Measurements from ENCODE around the gene EPOP. TPM values are rescaled to one million over a fixed set of nuclear protein-coding genes. Genes with fewer than 3 reads are reported as not detected.
A peak's percentile ranks its signal among the peaks of the same experiment; 100 is the strongest.

The EPOP gene
- total and polyA plus RNA-seq, 2 of the 8 experiments (the other 6 are each of a cell fraction or from before 2014, with no cell fraction given): 1.5 to 3.3 TPM

DNA sequence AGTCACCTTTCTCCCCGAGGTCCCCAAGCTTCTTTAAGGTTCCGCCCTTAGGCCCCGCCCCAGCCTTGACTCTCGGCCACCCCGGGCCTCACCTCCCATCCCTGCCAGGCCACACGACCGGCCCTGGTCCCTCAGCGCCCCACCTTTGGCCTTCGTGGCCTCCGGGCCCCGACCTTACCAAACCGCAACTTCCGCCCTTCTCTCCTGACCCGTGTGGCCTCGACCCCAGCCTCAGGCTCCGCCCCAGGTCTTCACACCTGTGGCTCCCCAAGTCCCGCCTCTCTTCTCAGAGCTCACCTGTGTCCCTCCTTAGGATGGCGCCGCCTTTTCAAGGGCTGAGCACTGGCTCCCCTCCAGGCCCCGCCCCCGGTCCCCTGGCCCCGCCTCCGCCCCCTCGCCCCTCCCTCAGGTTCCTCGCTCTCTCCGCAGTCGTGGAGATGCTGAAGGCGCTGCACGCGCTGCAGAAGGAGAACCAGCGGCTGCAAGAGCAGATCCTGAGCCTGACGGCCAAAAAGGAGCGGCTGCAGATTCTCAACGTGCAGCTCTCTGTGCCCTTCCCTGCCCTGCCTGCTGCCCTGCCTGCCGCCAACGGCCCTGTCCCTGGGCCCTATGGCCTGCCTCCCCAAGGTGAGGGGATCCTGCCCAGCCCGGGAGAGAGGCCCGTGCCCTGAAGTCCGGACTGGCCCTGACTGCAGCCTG lies 45.3 kb upstream of the EPOP start:
- H3K4ac ChIP-seq (replicated peaks; ENCODE audit: insufficient read length, low read depth, low read length): no peak overlapping the region
- CTCF ChIA-PET (ENCODE audit: partially characterized antibody): interaction anchor here (0.8 to 7.9 kb wide), 10 partner anchors 11 to 1635 kb away, joined by 3 to 49 read pairs (median 4); partner anchors contain the start of gene MLLT6
- H4K20me1 ChIP-seq (replicated peaks in 1 of 2; ENCODE audit: control insufficient read depth in 1 of 2, insufficient read depth in 2 of 2, low read length in 2 of 2): no peaks in the 10 kb centered on the region
- H3K4me1 ChIP-seq (replicated peaks in 1 of 4; ENCODE audit: control insufficient read depth in 3 of 4, insufficient read depth in 4 of 4, low read length in 3 of 4): peaks cover 11 to 29% (median 16%) of the 10 kb centered on the region in 4 experiments
- no peak overlapping the region for H2AK5ac ChIP-seq (ENCODE audit: low read depth, low read length)
- no peak for FAIRE-seq
- no peaks in the 10 kb centered on the region for H3K9me3 ChIP-seq (ENCODE audit: insufficient read depth in 2 of 2, low read depth in 1 of 2, low read length in 1 of 2)
- H3K23me2 ChIP-seq (ENCODE audit: low read depth, low read length): peaks cover 2% of the 10 kb centered on the region; the same call in 1 of the 2 replicates
- no peak overlapping the region for H3K27ac ChIP-seq (ENCODE audit: low read depth, low read length)
- H2BK20ac ChIP-seq (ENCODE audit: low read length): no peak overlapping the region
- no peak overlapping the region for H2BK15ac ChIP-seq (ENCODE audit: low read length)
- peak overlapping the region; percentile 57 to 73 for H3K4me2 ChIP-seq (ENCODE audit: insufficient read depth in 1 of 2, low read depth in 2 of 2, low read length in 2 of 2)
- no peaks in the 10 kb centered on the region for H3K79me1 ChIP-seq (ENCODE audit: low read depth, low read length)
- H3K23ac ChIP-seq (ENCODE audit: insufficient read length): no peak overlapping the region
- H4K8ac ChIP-seq (ENCODE audit: extremely low read depth, insufficient read depth, low read length): no peak overlapping the region; the same call in 1 of the 2 replicates
- POLR2A ChIA-PET (ENCODE audit: partially characterized antibody): interaction anchor here (0.9 to 3.7 kb wide), 11 partner anchors 8 to 133 kb away, joined by 3 to 29 read pairs (median 7); partner anchors contain the start of genes CISD3, MLLT6, PSMB3 and RPL23
- no peak overlapping the region for H4K5ac ChIP-seq (ENCODE audit: insufficient read length, low read depth, low read length)
- H2BK5ac ChIP-seq (ENCODE audit: low read depth, low read length): peak overlapping the region; percentile 78; the same call in 1 of the 2 replicates
- H3K9ac ChIP-seq (replicated peaks in 1 of 4; ENCODE audit: extremely low read depth in 1 of 4, low read depth in 3 of 4, low read length in 3 of 4): no peak overlapping the region; a peak in 1 of 7 replicates
- no peak overlapping the region for H3K14ac ChIP-seq (ENCODE audit: insufficient read length)
- TF ChIP-seq, protein P1, sequence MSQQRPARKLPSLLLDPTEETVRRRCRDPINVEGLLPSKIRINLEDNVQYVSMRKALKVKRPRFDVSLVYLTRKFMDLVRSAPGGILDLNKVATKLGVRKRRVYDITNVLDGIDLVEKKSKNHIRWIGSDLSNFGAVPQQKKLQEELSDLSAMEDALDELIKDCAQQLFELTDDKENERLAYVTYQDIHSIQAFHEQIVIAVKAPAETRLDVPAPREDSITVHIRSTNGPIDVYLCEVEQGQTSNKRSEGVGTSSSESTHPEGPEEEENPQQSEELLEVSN (IDR thresholded peaks at IDR 0.05): peak; percentile 98
- TF ChIP-seq POLR2A (IDR thresholded peaks at IDR 0.05; ENCODE audit: control extremely low read depth in 1 of 2, low read depth in 2 of 2, low read length in 2 of 2): no peak
- TF ChIP-seq, protein P2, sequence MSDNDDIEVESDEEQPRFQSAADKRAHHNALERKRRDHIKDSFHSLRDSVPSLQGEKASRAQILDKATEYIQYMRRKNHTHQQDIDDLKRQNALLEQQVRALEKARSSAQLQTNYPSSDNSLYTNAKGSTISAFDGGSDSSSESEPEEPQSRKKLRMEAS (IDR thresholded peaks at IDR 0.05): peak; percentile 95
- peak; percentile 59; the same call in 1 of the 2 replicates for TF ChIP-seq SP1 (IDR thresholded peaks at IDR 0.05; ENCODE audit: low read depth, low read length)
- H3K18ac ChIP-seq (ENCODE audit: extremely low read depth, low read length): no peak overlapping the region; the same call in none of the 2 replicates
- peaks cover 0 to 10% (median 7%) of the 10 kb centered on the region in 4 experiments; a peak in 6 of 7 replicates for H3K27me3 ChIP-seq (replicated peaks in 1 of 4; ENCODE audit: control insufficient read depth in 3 of 4, extremely low read depth in 1 of 4, insufficient read depth in 3 of 4, low read length in 3 of 4)
- no peak overlapping the region for H2BK120ac ChIP-seq (replicated peaks; ENCODE audit: low read depth, low read length)
- peak overlapping the region in 3 of 4 experiments; percentile 2 to 40 (median 17); a peak in 5 of 8 replicates for H3K4me3 ChIP-seq (ENCODE audit: extremely low read depth in 1 of 4, insufficient read depth in 2 of 4, low read depth in 3 of 4, low read length in 4 of 4)
- no peak overlapping the region for H2AFZ ChIP-seq (ENCODE audit: low read length)
- H2BK12ac ChIP-seq (ENCODE audit: low read depth, low read length): peak overlapping the region; percentile 60; the same call in 1 of the 2 replicates
- H3K56ac ChIP-seq (replicated peaks; ENCODE audit: insufficient read length, low read depth, low read length): no peak overlapping the region
- peak; percentile 50 to 81 for DNase-seq (ENCODE audit: low read depth in 1 of 2, low spot score in 2 of 2)
- 55% methylated on average over 27 of the region's 39 CpGs; no CpG with 5 or more reads in 1 of the 2 experiments for WGBS, 2 experiments (ENCODE audit: extremely low coverage in 1 of 2, insufficient coverage in 1 of 2, insufficient read length in 1 of 2, insufficient replicate concordance in 2 of 2, low coverage in 1 of 2, low lambda C conversion rate in 2 of 2, missing lambda C conversion rate in 1 of 2)
- no peak overlapping the region for H4K91ac ChIP-seq (replicated peaks; ENCODE audit: insufficient read length, low read length)
- H3K36me3 ChIP-seq (ENCODE audit: control insufficient read depth in 2 of 4, insufficient read depth in 4 of 4, low read length in 3 of 4): no peaks in the 10 kb centered on the region
- H3K79me2 ChIP-seq (ENCODE audit: control insufficient read depth in 1 of 2, insufficient read depth in 2 of 2, low read length in 2 of 2): no peaks in the 10 kb centered on the region
